Stomach (tissue), 9 donors: ENCODE data around the gene OAS1. TPM values are rescaled to one million over a fixed set of nuclear protein-coding genes. Genes with fewer than 3 reads are reported as not detected.

Source experiments
- DNase-seq, 2 donors: peaks; one replicate each; pipeline versions ENCODE4 v3.0.0 to v3.0.0-alpha.2; 2013 to 2019
- H3K27ac ChIP-seq, 5 donors: fragments of 200-600 bp in 4 of 5; sonication (generic) in 4 of 5; one replicate each; pipeline ENCODE4 v1.5.1; 2013 to 2019; ENCODE audit warnings: mild to moderate bottlenecking in 1 of 5, moderate library complexity in 1 of 5
- H3K27me3 ChIP-seq, 3 donors: fragments of 200-600 bp; sonication (generic); one replicate each; pipeline ENCODE4 v1.5.1; 2017 to 2019; ENCODE audit warnings: mixed run types in 1 of 3
- H3K36me3 ChIP-seq, 4 donors: fragments of 200-600 bp; sonication (generic); 1 replicate in 3 of 4; 2 replicates in 1 of 4; pipeline ENCODE4 v1.5.1; 2016 to 2019
- H3K4me1 ChIP-seq, 4 donors: fragments of 200-600 bp; sonication (generic); one replicate each; pipeline ENCODE4 v1.5.1; 2016 to 2019
- H3K4me3 ChIP-seq, 4 donors: fragments of 200-600 bp; sonication (generic) in 3 of 4; one replicate each; pipeline ENCODE4 v1.5.1; 2016 to 2019; ENCODE audit warnings: mild to moderate bottlenecking in 1 of 4
- H3K9me3 ChIP-seq, 4 donors: fragments of 200-600 bp; sonication (generic); one replicate each; pipeline ENCODE4 v1.5.1; 2016 to 2019
- EP300 ChIP-seq: sonication (generic); formaldehyde crosslinking; IDR thresholded peaks from one replicate; pipeline ENCODE4 v1.6.1; 2017; ENCODE audit warnings: antibody characterized with exemption
- POLR2A ChIP-seq, 4 donors: fragments of 450-650 bp; IDR thresholded peaks; one replicate each; pipeline ENCODE4 v1.6.1; 2016; ENCODE audit warnings: antibody characterized with exemption in 4 of 4, control low read depth in 2 of 4, mild to moderate bottlenecking in 1 of 4, moderate library complexity in 1 of 4
- POLR2AphosphoS5 ChIP-seq, 3 donors: sonication (generic); formaldehyde crosslinking; IDR thresholded peaks; one replicate each; pipeline ENCODE4 v1.6.1; 2016; ENCODE audit warnings: antibody characterized with exemption in 3 of 3
- WGBS, 5 donors: extraction: QIAGEN DNeasy Blood & Tissue Kit in 3 of 5; methylation state at CpG; one replicate each; pipeline versions ENCODE4 v1.1.5 to v1.1.7; 2013 to 2018; 5-methylcytosine and 5-hydroxymethylcytosine counted together
- intact Hi-C: fragments of 100-400 bp; cut with DNase I; formaldehyde crosslinking; loops from one replicate; pipeline ENCODE4 v1.15.1; 2023; ENCODE audit warnings: low total_unique reads
- polyA plus RNA-seq, 3 donors: library from polyadenylated mRNA; stranded (reverse); fragments of 200-250 nt; gene quantifications; one replicate each; pipeline ENCODE4 v1.2.3, GENCODE V29; 2013
- total RNA-seq, 5 donors: library from RNA; depleted of rRNA; stranded (reverse); fragments of >200 nt; gene quantifications; one replicate each; pipeline versions ENCODE4 v1.1.0 to v1.2.3, GENCODE V29; 2014 to 2016
- TF ChIP-seq, protein P1 (sequence below), 7 experiments: fragments of 450-650 bp in 4 of 7; fragments of 200-600 bp in 3 of 7; sonication (generic) in 3 of 7; IDR thresholded peaks; one replicate each; pipeline ENCODE4 v1.5.1; 2016 to 2019; ENCODE audit warnings: antibody characterized with exemption in 7 of 7, control low read depth in 2 of 7, mild to moderate bottlenecking in 1 of 7
- donor health status: healthy with polysubstance abuse.
- donor health status: Bipolar disorder and iron deficiency.
- donor health status: healthy.

OAS1 gene
- total and polyA plus RNA-seq, 8 donors: 11.6 to 114 (median 22.8) TPM

DNA sequence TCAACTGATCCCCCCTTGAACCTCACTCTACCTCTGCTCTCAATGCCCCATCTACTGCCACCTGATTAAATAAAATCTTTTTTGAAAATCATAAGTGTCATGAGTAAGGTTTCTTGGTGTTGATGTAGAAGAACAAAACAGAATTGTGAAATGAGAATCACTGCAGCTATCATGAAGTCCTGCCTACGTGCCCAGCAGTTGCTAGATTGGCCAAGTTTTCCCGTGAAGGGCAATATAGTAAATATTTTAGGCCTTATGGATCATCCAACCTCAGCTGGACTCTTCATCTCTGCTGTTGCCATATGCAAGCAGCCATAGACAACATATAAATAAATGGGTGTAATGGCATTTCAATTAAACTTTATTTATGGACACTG, 26.4 kb downstream of the OAS1 start:
- no peak for DNase-seq
- 63 to 77% (median 74%) methylated on average over 2 of the region's 2 CpGs for WGBS, 5 donors
- intact Hi-C loops: no loop called here

DNA sequence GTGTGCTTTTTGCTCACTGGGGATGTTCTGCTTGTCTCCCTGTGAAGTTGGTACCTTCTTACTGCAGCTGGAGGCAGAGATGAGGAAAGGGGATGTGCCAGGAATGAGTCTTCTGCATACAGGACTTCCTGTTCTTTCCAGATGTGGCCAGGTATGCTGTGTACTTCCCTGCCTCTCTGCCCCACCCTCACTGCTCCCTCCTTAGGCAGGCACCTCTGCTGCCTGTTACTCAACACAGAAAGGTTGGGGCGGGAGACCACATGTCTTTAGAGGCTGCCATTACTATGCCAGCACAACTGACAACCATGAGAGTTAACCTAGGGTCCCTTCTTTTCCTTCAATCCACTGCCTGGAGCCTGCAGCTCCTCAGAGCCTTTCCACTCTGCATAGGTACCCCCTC, 29.5 kb downstream of the OAS1 start:
- DNase-seq: no peak
- 72 to 82% (median 73%) methylated on average over 1 of the region's 1 CpG for WGBS, 5 donors
- H3K9me3 ChIP-seq: no peaks in the 10 kb centered on the region
- intact Hi-C loops: no loop called here
- H3K27me3 ChIP-seq: no peaks in the 10 kb centered on the region
- peak overlapping the region in 1 of 5 donors; percentile 92 for H3K27ac ChIP-seq
- peaks cover 8 to 29% (median 26%) of the 10 kb centered on the region in 4 donors for H3K4me1 ChIP-seq
- TF ChIP-seq POLR2AphosphoS5 (IDR thresholded peaks at IDR 0.05) (no peak), EP300 (no peak), POLR2A (IDR thresholded peaks at IDR 0.05) (no peak)
- TF ChIP-seq, protein P1, sequence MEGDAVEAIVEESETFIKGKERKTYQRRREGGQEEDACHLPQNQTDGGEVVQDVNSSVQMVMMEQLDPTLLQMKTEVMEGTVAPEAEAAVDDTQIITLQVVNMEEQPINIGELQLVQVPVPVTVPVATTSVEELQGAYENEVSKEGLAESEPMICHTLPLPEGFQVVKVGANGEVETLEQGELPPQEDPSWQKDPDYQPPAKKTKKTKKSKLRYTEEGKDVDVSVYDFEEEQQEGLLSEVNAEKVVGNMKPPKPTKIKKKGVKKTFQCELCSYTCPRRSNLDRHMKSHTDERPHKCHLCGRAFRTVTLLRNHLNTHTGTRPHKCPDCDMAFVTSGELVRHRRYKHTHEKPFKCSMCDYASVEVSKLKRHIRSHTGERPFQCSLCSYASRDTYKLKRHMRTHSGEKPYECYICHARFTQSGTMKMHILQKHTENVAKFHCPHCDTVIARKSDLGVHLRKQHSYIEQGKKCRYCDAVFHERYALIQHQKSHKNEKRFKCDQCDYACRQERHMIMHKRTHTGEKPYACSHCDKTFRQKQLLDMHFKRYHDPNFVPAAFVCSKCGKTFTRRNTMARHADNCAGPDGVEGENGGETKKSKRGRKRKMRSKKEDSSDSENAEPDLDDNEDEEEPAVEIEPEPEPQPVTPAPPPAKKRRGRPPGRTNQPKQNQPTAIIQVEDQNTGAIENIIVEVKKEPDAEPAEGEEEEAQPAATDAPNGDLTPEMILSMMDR (IDR thresholded peaks at IDR 0.05): no peak
- H3K4me3 ChIP-seq: no peak overlapping the region
- H3K36me3 ChIP-seq: no peaks in the 10 kb centered on the region

More for the DNA sequence above, 26.4 kb downstream of the OAS1 start:
- Histone ChIP-seq H3K27ac (no peak overlapping the region), H3K4me3 (no peak overlapping the region), H3K27me3 (no peaks in the 10 kb centered on the region), H3K4me1 (peaks cover 0 to 9% (median 4%) of the 10 kb centered on the region in 4 donors), H3K9me3 (no peaks in the 10 kb centered on the region), H3K36me3 (no peaks in the 10 kb centered on the region)
- no peak for TF ChIP-seq POLR2AphosphoS5 (IDR thresholded peaks at IDR 0.05)
- TF ChIP-seq, protein P1 (IDR thresholded peaks at IDR 0.05): no peak
- TF ChIP-seq POLR2A (IDR thresholded peaks at IDR 0.05): no peak
- no peak for TF ChIP-seq EP300

DNA sequence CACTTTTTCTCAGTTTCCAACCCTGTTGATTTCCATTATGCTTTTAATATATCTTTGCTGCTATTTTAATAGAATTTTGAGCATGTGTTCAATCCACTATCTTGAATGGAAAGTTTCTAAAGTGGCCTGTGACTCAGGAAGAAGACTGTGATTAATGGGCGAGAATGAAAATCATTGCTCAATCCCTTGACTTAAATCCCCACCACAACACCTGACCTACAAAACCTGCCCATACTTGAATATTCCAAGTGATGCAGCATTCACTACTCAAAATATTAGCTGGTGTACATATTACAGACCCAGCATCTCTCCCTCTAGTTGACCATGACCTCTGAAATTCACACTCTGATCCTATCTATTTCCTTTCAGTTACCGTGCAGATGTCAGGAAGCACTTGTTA, 30.2 kb downstream of the OAS1 start:
- H3K4me1 ChIP-seq: peaks cover 8 to 29% (median 26%) of the 10 kb centered on the region in 4 donors
- peaks cover 0 to 6% (median 2%) of the 10 kb centered on the region in 4 donors for H3K36me3 ChIP-seq
- intact Hi-C loops: no loop called here
- DNase-seq: no peak
- H3K27ac ChIP-seq: peak overlapping the region in 4 of 5 donors; percentile 66 to 92 (median 86)
- 30 to 59% (median 45%) methylated on average over 2 of the region's 2 CpGs for WGBS, 5 donors
- no peaks in the 10 kb centered on the region for H3K9me3 ChIP-seq
- H3K4me3 ChIP-seq: no peak overlapping the region
- no peak for TF ChIP-seq POLR2A (IDR thresholded peaks at IDR 0.05)
- no peak for TF ChIP-seq EP300
- no peaks in the 10 kb centered on the region for H3K27me3 ChIP-seq

- Histone ChIP-seq H3K27ac (peak within 1 kb of the TSS; percentile 83 to 93 (median 86)), H3K4me1 (peaks cover 8 to 23% (median 21%) of the 10 kb centered on the region in 4 donors), H3K9me3 (no peaks in the 10 kb centered on the region), H3K4me3 (peak within 1 kb of the TSS; percentile 67 to 76 (median 72)), H3K36me3 (peaks cover 0 to 12% (median 5%) of the 10 kb centered on the region in 4 donors), H3K27me3 (no peaks in the 10 kb centered on the region)
- WGBS, 5 donors: 7 to 11% (median 8%) methylated on average over 31 to 50 of the region's 50 CpGs
- TF ChIP-seq, protein P1 (IDR thresholded peaks at IDR 0.05): peak in 1 of 7 experiments; percentile 14
- TF ChIP-seq EP300 (no peak), POLR2AphosphoS5 (IDR thresholded peaks at IDR 0.05) (peak; percentile 42 to 89 (median 49))
- intact Hi-C loops: no loop called here
- DNase-seq: peak; percentile 89 to 95
These were observed 31.3 kb downstream of the OAS1 start, which contains the start of gene OAS3 for GRCh38 chr12:112937741-112938719. Gene OAS3, plus strand, starts transcription at chr12:112938474. Its CDS starts 57 bp downstream, at chr12:112938531.
